Ishikawa (cell line): ENCODE measurements around the gene ERN1.

Source experiments
- MAX ChIP-seq: IDR thresholded peaks from 2 replicates; pipeline ENCODE4 v1.6.1; 2012
- REST ChIP-seq: IDR thresholded peaks from 2 replicates; pipeline ENCODE4 v1.6.1; 2012; ENCODE audit warnings: low read depth, mild to moderate bottlenecking
- TAF1 ChIP-seq: IDR thresholded peaks from 2 replicates; pipeline ENCODE4 v1.6.1; 2012; ENCODE audit warnings: low read depth, mild to moderate bottlenecking
- ZBTB7A ChIP-seq: IDR thresholded peaks from 2 replicates; pipeline ENCODE4 v1.6.1; 2012; ENCODE audit warnings: low read depth

- TF ChIP-seq TAF1: no peak
- no peak for TF ChIP-seq REST
- no peak for TF ChIP-seq MAX
- no peak for TF ChIP-seq ZBTB7A
Measured at GRCh38 chr17:64041912-64042311, 88.0 kb downstream of the ERN1 start.
